Thoracic aorta (tissue), 2 donors: ENCODE data around the gene HBS1L. TPM values are rescaled to one million over a fixed set of nuclear protein-coding genes. Genes with fewer than 3 reads are reported as not detected.

Experiments used
- ATAC-seq: fragments of 150-250 bp; one replicate; pipeline ENCODE4 v1.8.0; 2017; ENCODE audit warnings: low read depth; ENCODE audit not compliant: insufficient number of reproducible peaks, low FRiP score
- DNase-seq: peaks from one replicate; pipeline ENCODE4 v3.0.0-alpha.2; 2020; ENCODE audit warnings: low spot score
- H3K27ac ChIP-seq, 2 donors: fragments of 200-600 bp; sonication (generic); 1 replicate in 1 of 2; 2 replicates in 1 of 2; pipeline ENCODE4 v1.5.1; 2016; ENCODE audit warnings: mild to moderate bottlenecking in 2 of 2, moderate library complexity in 2 of 2
- H3K27me3 ChIP-seq: fragments of 200-600 bp; sonication (generic); replicated peaks from 2 replicates; pipeline ENCODE4 v1.6.0; 2016; ENCODE audit warnings: mild to moderate bottlenecking; ENCODE audit not compliant: insufficient read depth
- H3K36me3 ChIP-seq: fragments of 200-600 bp; sonication (generic); one replicate; pipeline ENCODE4 v1.5.1; 2016
- H3K4me1 ChIP-seq, 2 donors: fragments of 200-600 bp; sonication (generic); 1 replicate in 1 of 2; 2 replicates in 1 of 2; pipeline versions ENCODE4 v1.5.1 to v1.6.0; 2016; ENCODE audit warnings: low read depth in 2 of 2, mild to moderate bottlenecking in 1 of 2; ENCODE audit not compliant: control insufficient read depth in 1 of 2
- H3K4me3 ChIP-seq: fragments of 200-600 bp; sonication (generic); 2 replicates; pipeline ENCODE4 v1.5.1; 2016; ENCODE audit warnings: mild to moderate bottlenecking
- H3K9me3 ChIP-seq: fragments of 200-600 bp; sonication (generic); 2 replicates; pipeline ENCODE4 v1.5.1; 2016
- CTCF ChIP-seq: fragments of 200-600 bp; sonication (generic); IDR thresholded peaks from one replicate; pipeline ENCODE4 v1.5.1; 2019; ENCODE audit warnings: antibody characterized with exemption
- total RNA-seq, 2 donors: library from RNA; depleted of rRNA; stranded (reverse); fragments of >200 nt; gene quantifications; one replicate each; pipeline versions ENCODE4 v1.1.0 to v1.2.3, GENCODE V29; 2016

HBS1L gene
- total RNA-seq, 2 donors from 2014 or later, result 42.5 to 48.5 TPM

GRCh38 chr6:135036731-135037420, 17.7 kb downstream of the HBS1L start:
- ATAC-seq (no peak), DNase-seq (no peak)
- Histone ChIP-seq H3K27ac (no peak overlapping the region), H3K9me3 (no peaks in the 10 kb centered on the region), H3K4me3 (no peak overlapping the region), H3K27me3 (no peaks in the 10 kb centered on the region), H3K36me3 (no peaks in the 10 kb centered on the region), H3K4me1 (peaks cover 0 to 6% of the 10 kb centered on the region in 2 donors)
- TF ChIP-seq CTCF, result no peak

- Histone ChIP-seq H3K9me3 (no peaks in the 10 kb centered on the region), H3K4me1 (peaks cover 0 to 6% of the 10 kb centered on the region in 2 donors), H3K4me3 (no peak overlapping the region), H3K27me3 (no peaks in the 10 kb centered on the region), H3K27ac (no peak overlapping the region), H3K36me3 (no peaks in the 10 kb centered on the region)
- ATAC-seq (no peak), DNase-seq (no peak)
- TF ChIP-seq CTCF, result no peak
These were observed 21.4 kb downstream of the HBS1L start for GRCh38 chr6:135033238-135033637.

- Histone ChIP-seq H3K27me3 (no peaks in the 10 kb centered on the region), H3K4me1 (peaks cover 0 to 6% of the 10 kb centered on the region in 2 donors), H3K36me3 (no peaks in the 10 kb centered on the region), H3K27ac (no peak overlapping the region), H3K4me3 (no peak overlapping the region), H3K9me3 (no peaks in the 10 kb centered on the region)
- DNase-seq (no peak), ATAC-seq (no peak)
- no peak for TF ChIP-seq CTCF
These were observed 24.0 kb downstream of the HBS1L start for GRCh38 chr6:135030532-135031178.

GRCh38 chr6:135030056-135030473, 24.6 kb downstream of the HBS1L start:
- ATAC-seq (no peak), DNase-seq (no peak)
- no peaks in the 10 kb centered on the region for H3K36me3 ChIP-seq
- H3K27me3 ChIP-seq, result no peaks in the 10 kb centered on the region
- H3K27ac ChIP-seq, result no peak overlapping the region
- no peak overlapping the region for H3K4me3 ChIP-seq
- no peak for TF ChIP-seq CTCF
- no peaks in the 10 kb centered on the region for H3K9me3 ChIP-seq
- peaks cover 0 to 6% of the 10 kb centered on the region in 2 donors for H3K4me1 ChIP-seq

GRCh38 chr6:135025775-135026174, 28.8 kb downstream of the HBS1L start:
- no peak overlapping the region for H3K4me3 ChIP-seq
- ATAC-seq, result no peak

More at GRCh38 chr6:135025775-135026174, 28.8 kb downstream of the HBS1L start:
- no peaks in the 10 kb centered on the region for H3K4me1 ChIP-seq
- H3K9me3 ChIP-seq, result no peaks in the 10 kb centered on the region
- TF ChIP-seq CTCF, result no peak
- no peak for DNase-seq
- H3K36me3 ChIP-seq, result no peaks in the 10 kb centered on the region
- H3K27me3 ChIP-seq, result no peaks in the 10 kb centered on the region
- H3K27ac ChIP-seq, result no peak overlapping the region
